HepG2 (cell line): ENCODE results near the gene PPP2R2C. TPM values are rescaled to one million over a fixed set of nuclear protein-coding genes. Genes with fewer than 3 reads are reported as not detected.
A peak's percentile ranks its signal among the peaks of the same experiment; 100 is the strongest.

Source experiments
- ATAC-seq: fragments of 200-7000 bp; cut with Tn5 transposase; 3 replicates; pipeline ENCODE4 v1.9.1; 2020; ENCODE audit warnings: mild to moderate bottlenecking, moderate library complexity
- BruUV-seq: library from RNA; stranded (reverse); fragments of 400-500 nt; replicated peaks from 2 replicates; lab custom pipeline; 2021; lab: Mats Ljungman, UMichigan
- CTCF ChIA-PET: fragments of 300-600 bp; formaldehyde crosslinking; extraction: SDS; loops from one replicate; lab custom pipeline; 2021; ENCODE audit warnings: low total read pairs, inconsistent platforms, low intra/inter-chr PET ratio; lab: Yijun Ruan, JAX
- POLR2A ChIA-PET: fragments of 350-600 bp; sonication (Branson Sonifier 250); formaldehyde crosslinking; loops from one replicate; lab custom pipeline; 2020; ENCODE audit warnings: antibody characterized with exemption, inconsistent platforms; lab: Yijun Ruan, JAX
- DNase-seq: peaks from one replicate; pipeline ENCODE4 v3.0.0-alpha.2; 2015; ENCODE audit warnings: low spot score
- FAIRE-seq: peaks from 3 replicates; lab custom pipeline; 2011; peaks lifted over from hg19 to GRCh38; lab: Jason Lieb, UNC
- H2AFZ ChIP-seq: one replicate; pipeline ENCODE4 v1.6.1; 2011; ENCODE audit warnings: low read length, inconsistent platforms
- H3K27ac ChIP-seq: fragments of 300-600 bp; 3 replicates; pipeline ENCODE4 v1.8.0; 2011; ENCODE audit warnings: mixed run types, mild to moderate bottlenecking, mixed read lengths, low read length, inconsistent platforms; ENCODE audit not compliant: insufficient read depth; ENCODE audit errors: extremely low read length
- H3K27me3 ChIP-seq, 2 experiments: fragments of 200-600 bp in 1 of 2; 2 replicates in 1 of 2; 3 replicates in 1 of 2; pipeline versions ENCODE4 v1.6.0 to v1.8.0; 2011; ENCODE audit warnings: low read length in 2 of 2, mild to moderate bottlenecking in 2 of 2, moderate library complexity in 2 of 2, inconsistent platforms in 1 of 2; ENCODE audit not compliant: insufficient read depth in 2 of 2, control insufficient read depth in 1 of 2
- H3K36me3 ChIP-seq, 2 experiments: fragments of 200-600 bp in 1 of 2; replicated peaks in 1 of 2; 2 replicates in 1 of 2; 3 replicates in 1 of 2; pipeline versions ENCODE4 v1.5.1 to v1.8.0; 2011; ENCODE audit warnings: low read length in 2 of 2, inconsistent platforms in 1 of 2; ENCODE audit not compliant: insufficient read depth in 2 of 2, control insufficient read depth in 1 of 2
- H3K4me1 ChIP-seq: 2 replicates; pipeline ENCODE4 v1.5.1; 2012; ENCODE audit warnings: low read length, inconsistent platforms; ENCODE audit not compliant: insufficient read depth
- H3K4me2 ChIP-seq: 2 replicates; pipeline ENCODE4 v1.6.0; 2011; ENCODE audit warnings: low read depth, low read length, inconsistent platforms
- H3K4me3 ChIP-seq, 3 experiments: fragments of 200-600 bp in 1 of 3; sonication (generic), shearing (Covaris generic) in 1 of 3; replicated peaks in 1 of 3; 2 replicates each; pipeline ENCODE4 v1.5.1; 2011 to 2016; ENCODE audit warnings: low read length in 3 of 3, inconsistent platforms in 2 of 3, low read depth in 2 of 3, mild to moderate bottlenecking in 2 of 3, control low read depth in 1 of 3, mixed read lengths in 1 of 3; ENCODE audit not compliant: insufficient read depth in 1 of 3
- H3K79me2 ChIP-seq: one replicate; pipeline ENCODE4 v1.6.1; 2011; ENCODE audit warnings: low read length, inconsistent platforms; ENCODE audit not compliant: insufficient read depth
- H3K9ac ChIP-seq: 2 replicates; pipeline ENCODE4 v1.6.0; 2011; ENCODE audit warnings: mild to moderate bottlenecking, low read depth, low read length, inconsistent platforms; ENCODE audit not compliant: insufficient read depth
- H3K9me3 ChIP-seq: 2 replicates; pipeline ENCODE4 v1.5.1; 2012; ENCODE audit warnings: mild to moderate bottlenecking, low read length
- H4K20me1 ChIP-seq: 2 replicates; pipeline ENCODE4 v1.6.0; 2011; ENCODE audit warnings: inconsistent platforms, mild to moderate bottlenecking, low read length, moderate library complexity; ENCODE audit not compliant: insufficient read depth
- AGO2 ChIP-seq: fragments of 200-400 bp; formaldehyde crosslinking; optimal IDR thresholded peaks from 2 replicates; pipeline ENCODE3; 2017; ENCODE audit warnings: mild to moderate bottlenecking, low read depth, low read length, moderate library complexity
- CCDC6 ChIP-seq: sonication (generic); formaldehyde crosslinking; IDR thresholded peaks from 2 replicates; pipeline ENCODE4 v1.8.1; 2022; ENCODE audit warnings: mild to moderate bottlenecking, missing genetic modification reagents, moderate library complexity
- CEBPB ChIP-seq: IDR thresholded peaks from 2 replicates; pipeline ENCODE4 v1.6.1; 2011; ENCODE audit warnings: low read depth, low read length, improper control_type of control experiment, borderline replicate concordance
- IRF2 ChIP-seq: IDR thresholded peaks from 2 replicates; pipeline ENCODE4 v1.6.1; 2018; ENCODE audit warnings: missing genetic modification reagents, missing compliant biosample characterization
- RBM39 ChIP-seq: fragments of 200-400 bp; formaldehyde crosslinking; IDR thresholded peaks from one replicate; pipeline ENCODE4 v1.6.1; 2018; ENCODE audit warnings: antibody characterized with exemption, mild to moderate bottlenecking, low read depth, low read length; ENCODE audit not compliant: poor library complexity, severe bottlenecking
- RXRA ChIP-seq: sonication (generic); formaldehyde crosslinking; IDR thresholded peaks from 2 replicates; pipeline ENCODE4 v1.5.1; 2020; ENCODE audit warnings: missing genetic modification reagents
- RXRB ChIP-seq: IDR thresholded peaks from 2 replicates; pipeline ENCODE4 v1.6.1; 2016; ENCODE audit warnings: borderline replicate concordance, missing genetic modification reagents, missing compliant biosample characterization
- SYNCRIP ChIP-seq: fragments of 200-400 bp; formaldehyde crosslinking; IDR thresholded peaks from 2 replicates; pipeline ENCODE4 v1.6.1; 2018; ENCODE audit warnings: mild to moderate bottlenecking, low read depth, low read length; ENCODE audit not compliant: insufficient read depth
- ZBTB38 ChIP-seq: sonication (generic); formaldehyde crosslinking; IDR thresholded peaks from 2 replicates; pipeline ENCODE4 v1.5.1; 2020; ENCODE audit warnings: mild to moderate bottlenecking, missing genetic modification reagents
- ZNF10 ChIP-seq: sonication (generic); formaldehyde crosslinking; IDR thresholded peaks from 2 replicates; pipeline ENCODE4 v1.4.0; 2020; ENCODE audit warnings: mild to moderate bottlenecking, low read depth, missing genetic modification reagents, borderline replicate concordance
- ZSCAN22 ChIP-seq: sonication (generic); formaldehyde crosslinking; IDR thresholded peaks from 2 replicates; pipeline ENCODE4 v1.4.0; 2020; ENCODE audit warnings: mild to moderate bottlenecking, missing genetic modification reagents
- ZSCAN25 ChIP-seq: sonication (generic); formaldehyde crosslinking; IDR thresholded peaks from 2 replicates; pipeline ENCODE4 v1.8.0; 2022; ENCODE audit warnings: mild to moderate bottlenecking, missing genetic modification reagents
- WGBS: methylation state at CpG from one replicate; pipeline ENCODE4 v1.1.6; 2017; ENCODE audit warnings: low lambda C conversion rate; 5-methylcytosine and 5-hydroxymethylcytosine counted together
- in situ Hi-C: cut with HindIII; loops from 2 replicates; pipeline ENCODE4 v1.10.0; 2017; ENCODE audit warnings: low pct_unique_long_range_greater_than_20kb; ENCODE audit not compliant: extremely low pct_ligation_motif_present
- intact Hi-C: fragments of 100-400 bp; cut with micrococcal nuclease; formaldehyde crosslinking; loops from one replicate; pipeline ENCODE4 v1.10.0; 2022; ENCODE audit not compliant: unreplicated experiment
- polyA plus RNA-seq, 8 experiments: library from polyadenylated mRNA; depleted of rRNA in 3 of 8; stranded (reverse) in 7 of 8; unstranded in 1 of 8; fragments of >200 nt; fragmentation: Illumina TruSeq in 4 of 8; extraction: Trizol in 4 of 8; gene quantifications; 2 replicates each; pipeline versions ENCODE4 v1.2.1 to v1.2.3, GENCODE V29; 2011 to 2016; ENCODE audit warnings: low read depth in 4 of 8, missing spikeins in 1 of 8, mixed read lengths in 1 of 8; ENCODE audit not compliant: insufficient read depth in 1 of 8
- total RNA-seq, 5 experiments: library from RNA; depleted of rRNA; stranded (reverse); fragments of >200 nt; fragmentation: Illumina TruSeq; extraction: Trizol; gene quantifications; 2 replicates each; pipeline ENCODE4 v1.2.3, GENCODE V29; 2016; ENCODE audit warnings: low read depth in 1 of 5

The PPP2R2C gene
- total and polyA plus RNA-seq, 2 of the 13 experiments (the other 11 are each of a cell fraction or from before 2014, with no cell fraction given) = 0.60 to 8.6 TPM

- TF ChIP-seq RXRB (CRISPR knock-in tag) (no peak), SYNCRIP (no peak), CCDC6 (no peak), AGO2 (peak; percentile 12), ZSCAN22 (CRISPR knock-in tag) (peak; percentile 62; the same call in 1 of the 2 replicates), CEBPB (peak; percentile 62), ZSCAN25 (CRISPR knock-in tag) (no peak), ZBTB38 (CRISPR knock-in tag) (no peak), RXRA (CRISPR knock-in tag) (no peak)
These were observed 181.5 kb downstream of the PPP2R2C start (continued) for GRCh38 chr4:6290769-6291547.

- intact Hi-C loops = no loop called here
- in situ Hi-C loops = no loop called here
- Histone ChIP-seq H3K36me3 (peaks cover 54 to 93% of the 10 kb centered on the region in 2 experiments), H3K9me3 (no peaks in the 10 kb centered on the region), H3K27me3 (no peaks in the 10 kb centered on the region), H3K79me2 (no peaks in the 10 kb centered on the region), H3K27ac (no peak overlapping the region), H3K4me2 (no peak overlapping the region), H3K4me3 (no peak overlapping the region), H2AFZ (no peak overlapping the region), H3K4me1 (no peaks in the 10 kb centered on the region), H3K9ac (no peak overlapping the region), H4K20me1 (no peaks in the 10 kb centered on the region)
- FAIRE-seq = no peak
- DNase-seq = no peak
- ChIA-PET CTCF (no interaction called here), POLR2A (interaction anchor here (1.0 to 1.8 kb wide), 5 partner anchors 14 to 33 kb away, joined by 3 to 6 read pairs (median 3); no protein-coding TSS in a partner anchor)
- TF ChIP-seq RBM39 (no peak), ZNF10 (CRISPR knock-in tag) (no peak), IRF2 (no peak)
- no peak for ATAC-seq
- BruUV-seq = no TSS peak
- 97% methylated on average over 7 of the region's 7 CpGs for WGBS
These were observed 182.2 kb downstream of the PPP2R2C start for GRCh38 chr4:6290256-6290655.
